Stimulated activated CD4-positive, alpha-beta T cell treated with anti-CD3 and anti-CD28 coated beads, Interleukin-1b, Interleukin-23, amount 100 ng/mL, for 48 hours (primary cell): ENCODE measurements around the gene NUP62.

Experiments used
- DNase-seq: peaks from one replicate; pipeline ENCODE4 v3.0.0-alpha.2; 2020

NUP62 gene

GRCh38 chr19:49896863-49897621 lies 32.3 kb downstream of the NUP62 start, which contains the start of gene IL4I1:
Gene IL4I1 (minus strand): TSS chr19:49896887. CDS start chr19:49896160, 727 bp downstream.
- peak; percentile 64 for DNase-seq

GRCh38 chr19:49895566-49896297 lies 33.6 kb downstream of the NUP62 start:
- peak; percentile 58 for DNase-seq

DNA sequence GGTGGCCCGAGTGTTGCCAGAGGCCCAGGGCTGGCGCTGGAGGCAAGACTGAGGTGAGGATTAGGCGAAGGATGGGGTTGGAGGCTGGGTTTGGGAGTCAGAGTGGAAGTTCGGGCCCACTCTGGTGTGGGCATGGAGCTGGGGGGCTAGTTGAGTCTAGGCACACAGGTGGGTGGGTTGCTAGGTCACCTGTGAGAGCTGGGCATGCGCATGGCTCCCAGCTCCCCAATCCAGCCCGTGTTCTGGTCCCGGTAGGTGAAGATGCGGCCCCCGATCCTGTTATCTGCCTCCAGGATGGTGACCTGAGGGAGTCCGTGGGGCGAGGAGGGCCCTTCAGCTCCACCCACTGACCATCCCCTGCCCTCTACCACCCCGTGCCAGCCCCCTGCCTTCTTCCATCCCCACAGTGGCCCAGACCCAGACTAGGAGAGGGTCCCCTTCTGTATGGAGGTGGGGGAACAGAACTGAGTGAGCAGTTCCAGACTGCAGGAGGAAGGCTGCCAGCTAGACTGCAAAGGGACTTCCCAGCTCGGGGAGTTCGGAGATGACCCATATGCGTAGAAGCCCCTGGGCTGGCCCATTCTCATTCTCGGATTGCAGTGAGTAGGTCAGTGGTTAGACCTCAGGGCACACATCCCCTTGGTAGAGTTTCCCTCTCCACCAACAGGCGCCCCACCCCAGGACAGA lies 34.3 kb downstream of the NUP62 start:
- peak; percentile 62 for DNase-seq

DNA sequence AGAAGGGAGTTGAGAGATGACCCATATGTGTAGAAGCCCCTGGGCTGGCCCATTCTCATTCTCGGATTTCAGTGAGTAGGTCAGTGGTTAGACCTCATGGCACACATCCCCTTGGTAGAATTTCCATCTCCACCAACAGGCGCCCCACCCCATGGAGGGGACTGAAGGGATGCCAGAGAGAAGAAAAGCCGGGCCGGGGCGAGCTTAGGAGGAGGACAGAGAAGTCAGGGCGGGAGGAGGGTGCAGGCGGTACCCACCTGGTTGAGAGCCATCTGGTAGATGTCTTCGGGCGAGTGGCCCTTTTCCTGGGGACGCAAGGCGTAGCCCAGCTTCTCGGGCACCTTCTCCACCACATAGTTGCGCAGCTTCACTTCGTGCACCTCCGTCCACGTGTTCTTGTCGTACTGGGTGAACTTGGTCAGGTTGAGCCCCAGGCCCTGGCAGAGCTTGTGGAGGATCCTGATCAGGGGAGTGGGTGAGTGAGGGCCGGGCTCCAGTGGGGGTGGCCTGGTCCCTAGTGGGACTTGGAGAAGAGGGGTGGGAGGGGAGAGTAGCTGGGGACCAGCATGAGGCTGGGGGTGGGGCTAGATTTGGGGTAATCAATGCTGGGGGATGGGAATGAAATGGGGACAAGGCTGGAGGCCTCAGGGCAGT lies 35.2 kb downstream of the NUP62 start:
- DNase-seq: no peak

DNA sequence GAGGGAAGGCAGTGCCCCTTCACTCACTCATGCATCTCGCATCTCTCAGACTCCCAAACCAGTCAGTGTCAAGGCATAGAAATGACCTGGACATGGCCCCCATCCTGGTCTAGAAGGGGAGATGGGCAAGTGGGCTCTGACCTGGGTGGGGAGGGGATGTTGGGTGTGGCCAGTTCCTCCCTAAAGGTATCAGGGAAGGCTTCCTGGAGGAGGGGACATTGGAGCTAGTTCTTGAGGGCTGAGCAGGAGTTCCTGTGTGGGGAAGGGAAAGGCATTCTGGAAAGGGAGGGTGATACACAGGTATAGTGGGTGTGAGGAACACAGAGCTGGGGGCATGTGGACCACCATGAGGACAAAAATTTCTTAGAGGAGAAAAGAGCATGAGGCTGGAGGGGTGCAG lies 36.6 kb downstream of the NUP62 start:
- DNase-seq: no peak

DNA sequence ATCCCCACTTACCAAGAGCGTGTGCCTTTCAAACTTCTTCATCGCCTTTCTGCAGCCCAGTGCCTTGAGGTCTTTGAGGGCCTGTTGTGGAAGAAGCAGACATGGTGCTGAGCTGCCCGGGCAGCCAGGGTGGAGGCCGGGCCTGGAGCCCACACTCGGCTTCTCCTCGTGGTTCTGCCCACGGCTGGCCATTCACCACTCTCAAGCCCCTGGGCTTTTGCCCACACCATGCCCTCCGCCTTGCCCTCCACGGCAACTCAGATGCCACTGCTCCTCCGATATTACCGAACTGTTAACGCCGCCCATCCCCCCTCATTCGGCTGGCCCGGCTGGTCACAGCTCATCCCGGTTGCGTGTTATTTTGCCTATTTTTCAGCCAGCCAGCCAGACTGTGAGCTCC lies 37.9 kb downstream of the NUP62 start:
- DNase-seq: no peak

DNA sequence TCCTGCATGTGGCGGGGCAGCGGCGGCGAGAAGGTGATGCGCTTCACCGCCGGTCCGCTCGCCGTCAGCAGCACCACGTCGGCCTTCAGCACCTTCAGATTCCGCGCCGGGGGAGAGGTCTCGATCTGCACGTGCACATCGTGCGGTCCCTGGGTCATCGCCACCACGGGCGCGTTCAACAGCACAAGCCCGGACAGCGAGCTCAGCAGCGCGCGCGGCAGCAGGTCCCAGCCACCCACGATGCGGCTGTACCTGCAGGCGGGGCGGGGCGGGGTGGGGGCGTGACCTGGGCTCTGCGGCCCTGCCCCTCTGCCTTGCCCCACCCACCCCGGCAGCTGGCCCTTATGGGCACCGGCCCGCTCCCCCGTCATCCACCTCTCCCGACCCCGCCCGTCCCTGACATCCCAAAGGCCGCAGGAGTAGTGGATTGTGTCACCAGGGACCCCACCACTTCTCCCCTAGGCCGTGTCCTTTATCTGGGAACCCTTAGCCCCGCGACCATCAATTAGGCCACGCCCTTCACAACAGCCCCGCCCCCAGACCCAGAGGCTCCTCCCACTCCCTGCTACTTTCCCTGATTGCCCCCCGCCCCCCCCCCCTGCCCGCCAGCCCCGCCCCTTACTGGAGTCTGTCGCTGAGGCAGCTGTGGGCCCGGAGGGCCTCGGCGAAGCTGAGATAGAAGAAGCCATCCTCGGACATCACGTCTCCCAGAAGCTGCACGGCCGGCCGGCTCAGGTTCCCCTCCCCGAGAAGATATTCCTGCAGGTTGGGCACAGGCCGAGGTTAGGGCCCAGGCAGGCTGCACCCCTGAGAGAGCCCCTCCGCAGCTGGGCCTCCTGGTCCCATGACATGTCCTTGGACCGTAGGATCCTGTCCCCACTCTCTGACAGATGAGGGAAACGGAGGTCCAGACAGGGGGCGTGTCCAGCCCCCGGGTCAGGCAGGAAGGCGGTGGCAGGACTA lies 38.7 kb downstream of the NUP62 start:
- DNase-seq: peak; percentile 65

DNA sequence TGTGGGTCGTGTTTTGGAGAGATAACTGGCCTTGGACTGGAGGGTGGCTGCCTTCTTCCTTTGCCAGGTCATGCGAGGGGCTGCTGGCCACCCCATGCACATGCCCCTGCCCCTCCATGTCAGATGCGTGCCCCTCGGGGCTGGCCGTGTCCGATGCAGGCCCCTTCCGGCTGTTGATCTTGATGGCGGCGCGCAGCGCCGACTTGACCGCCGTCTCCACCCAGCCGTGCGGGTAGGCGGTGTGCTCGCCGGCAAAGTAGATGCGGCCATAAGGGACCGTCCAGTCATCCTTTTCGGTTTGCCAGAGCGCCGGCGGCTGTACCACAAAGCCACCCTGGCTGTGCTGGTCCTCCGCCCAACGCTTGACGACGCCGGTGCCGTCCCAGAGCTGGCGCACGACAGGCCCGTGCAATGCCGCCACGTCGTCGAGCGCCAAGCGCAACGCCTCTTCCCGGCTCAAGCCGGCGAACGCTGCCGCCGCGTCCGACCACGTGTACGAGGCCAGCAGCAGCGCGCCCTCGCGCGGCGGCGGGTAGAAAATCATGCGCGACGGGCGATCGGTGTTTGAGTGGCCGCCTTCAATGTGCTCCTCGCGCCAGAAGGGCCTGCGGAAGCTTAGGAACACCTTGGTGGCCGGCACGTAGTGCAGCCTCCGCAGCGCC lies 39.5 kb downstream of the NUP62 start:
- peak; percentile 83 for DNase-seq

DNA sequence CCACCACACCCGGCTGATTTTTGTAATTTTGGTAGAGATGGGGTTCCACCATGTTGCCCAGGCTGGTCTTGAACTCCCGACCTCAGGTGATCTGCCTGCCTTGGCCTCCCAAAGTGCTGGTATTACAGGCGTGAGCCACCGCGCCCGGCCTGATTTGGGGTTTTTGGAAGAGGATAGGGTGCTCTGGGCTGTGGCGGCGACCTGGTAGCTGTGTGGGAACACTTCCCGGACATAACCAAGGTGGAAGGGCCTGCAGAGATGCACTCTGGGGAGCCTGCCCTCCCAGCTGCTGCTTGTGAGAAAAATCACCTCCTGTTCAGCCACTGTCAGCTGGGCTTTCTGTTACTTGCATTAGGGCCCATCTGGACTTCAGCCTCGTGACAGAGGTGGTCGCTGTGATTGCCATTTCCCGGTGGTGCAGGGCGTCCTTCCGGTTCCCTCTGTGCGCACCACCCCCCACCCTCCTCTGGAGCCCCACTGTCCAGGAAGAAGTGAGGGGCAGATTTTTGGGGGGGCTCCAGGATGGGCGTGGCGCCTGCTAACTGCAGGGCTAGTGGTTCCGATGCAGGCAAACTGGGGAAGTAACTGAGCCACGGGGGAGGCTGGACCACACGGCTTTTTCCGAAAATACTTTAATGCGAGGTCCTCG lies 40.1 kb downstream of the NUP62 start:
- DNase-seq: no peak

DNA sequence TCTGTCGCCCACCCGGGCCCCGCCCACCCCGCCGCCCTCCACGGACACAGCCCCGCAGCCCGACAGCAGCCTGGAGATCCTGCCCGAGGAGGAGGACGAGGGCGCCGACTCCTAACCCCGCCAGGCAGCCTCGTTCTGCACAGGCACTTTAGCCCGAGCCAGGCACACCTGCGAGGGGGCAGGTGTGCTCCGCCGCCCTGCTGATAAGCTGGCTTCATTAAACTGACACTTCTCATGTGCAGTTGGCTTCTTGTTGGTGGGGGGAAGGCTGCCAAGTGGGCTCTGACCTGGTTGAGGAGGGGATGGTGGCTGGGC lies 40.8 kb downstream of the NUP62 start:
- DNase-seq: no peak

- no peak for DNase-seq
These were observed 41.4 kb downstream of the NUP62 start for GRCh38 chr19:49887665-49888509.

DNA sequence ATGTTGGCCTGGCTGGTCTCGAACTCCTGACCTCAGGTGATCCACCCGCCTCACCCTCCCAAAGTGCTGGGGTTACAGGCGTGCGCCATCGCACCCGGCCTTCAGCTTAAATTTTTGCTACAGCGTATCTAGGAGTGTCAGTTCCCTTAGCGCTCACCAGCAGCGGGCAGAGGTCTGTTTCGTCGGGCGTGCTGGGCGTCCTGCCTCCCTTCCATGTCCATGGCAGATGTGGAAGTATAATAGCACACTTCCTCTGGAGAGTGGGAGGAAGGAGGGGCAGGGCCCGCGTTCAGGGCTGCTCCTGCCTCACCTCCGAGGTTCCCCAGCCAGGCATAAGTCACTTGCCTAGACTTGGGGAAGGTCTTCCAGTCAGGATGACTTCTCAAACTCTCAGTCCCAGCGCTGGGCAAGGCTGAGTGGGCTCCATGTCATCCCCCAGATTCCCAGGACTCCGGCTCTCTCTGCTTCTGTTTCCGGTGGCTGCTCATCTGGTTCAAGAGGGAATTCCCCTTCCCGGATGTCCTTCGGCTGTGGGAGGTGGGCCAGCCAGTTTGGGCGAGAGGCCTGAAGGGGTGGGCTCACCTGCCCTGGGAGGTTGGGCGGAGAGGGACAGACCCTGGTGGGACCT lies 42.2 kb downstream of the NUP62 start:
- no peak for DNase-seq

DNA sequence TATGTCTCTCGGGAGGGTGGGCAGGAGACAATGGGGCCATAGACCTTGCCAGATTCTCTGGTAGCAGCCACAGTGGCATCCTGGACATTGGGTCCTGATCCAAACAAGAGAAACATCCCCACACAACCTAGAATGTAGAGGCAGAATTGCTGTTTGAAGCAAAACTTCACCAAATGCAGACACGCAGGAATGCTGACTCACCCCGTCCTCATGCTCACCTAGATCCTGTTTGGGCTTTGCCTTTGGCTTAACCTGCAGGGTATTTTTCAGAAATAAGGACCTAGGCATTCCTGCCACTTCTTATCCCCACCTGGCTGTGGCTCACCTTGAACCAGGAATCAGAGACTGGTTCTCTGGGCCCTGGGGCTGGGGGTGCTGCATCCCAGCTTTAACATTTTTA lies 44.5 kb downstream of the NUP62 start:
- DNase-seq: no peak

- DNase-seq: no peak
These were observed 45.2 kb downstream of the NUP62 start for GRCh38 chr19:49884109-49884508.

- DNase-seq: no peak
These were observed 46.2 kb downstream of the NUP62 start for GRCh38 chr19:49883094-49883493.

DNA sequence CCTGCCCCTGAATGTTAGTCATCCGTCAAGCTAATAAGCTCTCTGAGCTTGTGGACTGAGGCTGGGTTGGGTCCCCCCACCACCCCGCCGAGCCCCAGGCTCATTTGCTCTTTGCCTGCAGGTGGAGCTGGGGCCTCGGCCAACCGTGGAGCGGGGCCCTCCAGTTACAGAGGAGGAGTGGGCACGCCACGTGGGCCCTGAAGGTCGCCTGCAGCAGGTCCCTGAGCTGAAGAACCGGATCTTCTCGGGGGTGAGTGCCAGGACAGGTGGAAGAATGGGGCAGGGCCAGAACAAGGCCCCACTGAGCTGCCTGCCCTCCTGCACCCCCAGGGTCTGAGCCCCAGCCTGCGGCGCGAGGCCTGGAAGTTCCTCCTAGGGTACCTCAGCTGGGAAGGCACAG lies 46.7 kb downstream of the NUP62 start:
- no peak for DNase-seq

DNA sequence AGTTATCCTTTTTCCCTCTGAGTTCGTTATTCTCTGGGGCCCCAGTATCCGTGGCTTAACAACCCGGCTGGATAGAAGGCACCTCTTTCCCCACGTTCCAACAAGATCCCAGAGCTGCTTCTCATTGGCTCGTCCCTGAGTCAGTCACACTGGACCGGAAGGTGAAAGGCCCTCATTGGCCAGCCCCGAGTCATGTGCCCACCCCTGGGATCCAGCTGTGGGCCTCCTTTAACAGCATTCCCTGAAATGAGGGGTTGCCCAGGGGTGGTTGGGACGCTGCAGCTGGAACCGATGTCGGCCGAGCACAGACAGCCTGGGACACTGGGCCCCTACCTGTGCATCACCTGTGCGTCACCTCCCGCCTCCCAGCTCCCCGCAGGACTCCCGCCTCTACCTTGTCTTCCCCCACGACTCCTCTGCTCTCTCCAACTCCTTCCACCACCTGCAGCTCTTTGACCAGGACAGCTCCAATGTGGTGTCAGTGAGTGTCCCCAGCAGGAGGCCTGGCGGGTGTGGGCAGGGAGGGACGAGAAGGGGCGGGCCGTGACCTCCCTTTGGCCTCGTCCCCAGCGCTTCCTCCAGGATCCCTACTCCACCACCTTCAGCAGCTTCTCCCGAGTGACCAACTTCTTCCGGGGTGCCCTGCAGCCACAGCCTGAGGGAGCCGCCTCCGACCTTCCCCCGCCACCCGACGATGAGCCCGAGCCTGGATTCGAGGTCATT lies 47.5 kb downstream of the NUP62 start:
- DNase-seq: no peak

- DNase-seq: no peak
These were observed 48.1 kb downstream of the NUP62 start for GRCh38 chr19:49881186-49881585.
